ENCODE results near the gene SON.
"Not testable (repeated sequence)": the region's sequence is repeated elsewhere in the genome, so short reads cannot be mapped to it uniquely, and the experiment has no call there.

Gene SON

DNA sequence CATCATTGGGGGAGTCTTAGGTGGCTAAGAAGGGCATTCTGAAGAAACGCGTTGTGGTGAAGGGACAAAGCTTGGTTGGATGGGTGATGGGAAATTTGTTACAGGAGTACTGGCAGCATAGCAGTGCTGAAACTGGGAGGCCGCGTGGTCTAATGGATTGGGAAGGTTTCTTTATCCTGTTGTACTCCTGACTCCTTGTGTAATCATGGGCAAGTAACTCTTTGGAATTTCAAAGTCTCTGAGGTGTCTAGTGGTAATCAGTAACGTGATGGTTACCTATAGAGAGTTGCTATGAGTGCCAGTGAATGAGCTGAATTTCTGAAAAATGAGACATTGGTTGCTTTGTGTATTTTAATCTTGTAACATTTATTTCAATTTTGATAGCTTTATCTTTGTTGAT, 27.2 kb downstream of the SON start:
- DNase-seq = no peak

DNA sequence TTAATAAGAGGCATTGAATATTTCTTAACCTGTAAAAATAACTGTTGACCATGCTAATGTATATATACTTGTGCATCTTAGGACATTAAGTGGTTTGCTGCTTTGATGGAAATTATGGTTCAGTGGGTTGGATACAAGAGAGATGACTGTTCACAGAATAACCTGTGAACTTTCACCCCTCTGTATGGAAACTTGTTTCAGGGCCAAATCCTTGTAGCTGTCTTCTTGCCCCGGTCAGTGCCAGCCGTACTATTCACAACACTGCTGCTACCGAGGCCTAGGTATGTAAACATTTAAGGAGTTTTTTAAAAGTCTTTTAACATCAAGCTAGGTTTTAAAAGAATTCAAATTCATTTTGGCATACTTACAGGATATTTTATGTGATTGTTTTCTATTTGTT, 29.5 kb downstream of the SON start:
- DNase-seq = no peak

DNA sequence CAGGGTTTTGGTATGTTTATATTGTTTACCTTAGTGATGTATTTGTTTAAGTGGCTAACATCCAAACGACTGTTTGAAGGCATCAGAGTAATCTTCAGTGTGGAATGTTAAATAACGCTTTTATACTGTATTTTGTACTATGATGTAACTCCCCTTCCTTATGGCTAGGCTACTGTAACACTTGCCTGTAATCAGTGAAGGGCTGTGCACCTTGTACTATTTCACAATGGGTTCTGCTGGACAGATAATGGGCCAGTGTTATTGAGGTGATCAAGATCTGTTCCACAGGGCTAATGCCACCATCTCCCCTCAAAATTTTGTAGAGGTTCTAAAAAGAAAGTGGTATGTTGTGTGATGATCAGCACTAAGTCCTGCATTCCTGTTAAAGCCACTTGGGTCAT, 33.9 kb downstream of the SON start:
- not testable (repeated sequence) for DNase-seq

DNA sequence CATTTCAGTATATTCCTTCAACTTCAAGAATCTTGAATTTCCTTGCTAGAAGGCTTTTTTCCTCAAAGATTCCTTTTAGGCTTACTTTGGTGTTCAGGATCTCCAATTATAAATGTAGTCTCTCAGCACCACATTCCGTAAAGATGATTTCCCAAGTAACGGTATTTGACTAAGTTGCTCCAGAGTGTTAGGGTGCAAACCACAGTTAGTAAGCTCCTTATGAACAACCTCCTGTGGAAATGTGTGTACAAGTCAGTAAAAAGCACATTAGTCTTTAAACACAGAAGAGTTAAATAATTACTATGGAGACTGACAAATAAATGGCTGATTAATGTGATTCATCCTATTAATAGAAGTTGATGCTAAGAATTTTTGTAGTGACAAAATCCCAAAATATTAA, 35.4 kb downstream of the SON start:
- no peak for DNase-seq

DNA sequence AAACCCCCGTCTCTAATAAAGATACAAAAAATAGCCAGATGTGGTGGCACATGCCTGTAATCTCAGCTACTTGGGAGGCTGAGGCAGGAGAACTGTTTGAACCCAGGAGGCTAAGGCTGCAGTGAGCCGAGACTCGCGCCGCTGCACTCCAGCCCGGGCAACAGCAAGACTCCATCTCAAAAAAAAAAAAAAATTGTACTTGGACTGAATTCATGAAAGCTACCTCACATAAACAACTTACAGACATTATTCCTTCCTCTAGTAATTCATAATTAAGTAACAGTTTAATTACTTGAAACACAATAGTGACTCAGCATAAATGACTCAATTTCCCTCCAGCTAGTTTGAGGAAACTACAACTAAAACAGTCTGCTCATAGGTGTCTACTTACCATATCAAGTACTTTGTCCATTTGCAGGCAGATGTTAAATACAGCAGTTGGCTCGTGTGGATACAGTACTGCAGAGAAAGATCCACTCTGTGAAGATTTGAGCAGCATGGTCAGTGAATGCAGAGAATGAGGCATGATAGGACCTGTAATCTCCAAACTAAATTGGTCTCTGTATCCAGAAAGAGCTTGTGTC, 36.2 kb downstream of the SON start:
- DNase-seq = no peak

DNA sequence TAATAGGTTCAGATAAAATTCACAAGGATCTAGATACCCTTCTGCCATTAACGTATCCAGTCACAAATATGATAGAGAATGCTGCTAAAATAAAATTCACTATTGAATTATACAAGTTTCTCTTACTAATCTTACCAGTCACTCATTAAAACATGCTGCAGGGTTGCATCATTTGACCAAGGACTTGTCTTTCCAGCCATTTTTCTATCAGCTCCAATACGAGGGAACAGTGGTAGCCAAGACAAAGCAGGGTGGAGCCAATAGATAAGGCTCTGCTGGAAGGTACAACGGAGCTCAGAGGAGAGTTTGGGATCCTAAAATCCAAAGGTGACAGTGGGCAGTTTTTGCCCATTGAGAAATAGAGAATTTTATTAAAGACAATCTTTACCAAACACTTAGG, 41.6 kb downstream of the SON start:
- DNase-seq = no peak

DNA sequence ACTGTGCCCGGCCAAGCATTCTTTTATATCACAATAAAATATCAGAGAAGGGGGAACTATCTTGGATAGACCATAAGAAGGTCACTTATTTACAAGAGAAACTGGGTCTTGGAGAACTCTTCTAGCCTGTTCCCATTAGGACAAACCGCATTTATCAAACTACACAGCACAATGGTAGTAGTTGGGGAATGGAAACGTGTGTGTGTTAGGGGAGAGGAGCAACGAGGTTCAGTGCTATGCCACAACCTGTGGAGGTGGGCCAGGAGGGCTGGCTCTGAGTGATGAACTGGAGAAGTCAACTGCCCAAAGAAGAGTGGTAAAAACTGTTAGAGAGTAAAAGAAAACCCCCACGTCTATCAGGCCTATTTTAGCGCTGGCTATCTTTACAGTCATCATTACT, 44.1 kb downstream of the SON start:
- no peak for DNase-seq

DNA sequence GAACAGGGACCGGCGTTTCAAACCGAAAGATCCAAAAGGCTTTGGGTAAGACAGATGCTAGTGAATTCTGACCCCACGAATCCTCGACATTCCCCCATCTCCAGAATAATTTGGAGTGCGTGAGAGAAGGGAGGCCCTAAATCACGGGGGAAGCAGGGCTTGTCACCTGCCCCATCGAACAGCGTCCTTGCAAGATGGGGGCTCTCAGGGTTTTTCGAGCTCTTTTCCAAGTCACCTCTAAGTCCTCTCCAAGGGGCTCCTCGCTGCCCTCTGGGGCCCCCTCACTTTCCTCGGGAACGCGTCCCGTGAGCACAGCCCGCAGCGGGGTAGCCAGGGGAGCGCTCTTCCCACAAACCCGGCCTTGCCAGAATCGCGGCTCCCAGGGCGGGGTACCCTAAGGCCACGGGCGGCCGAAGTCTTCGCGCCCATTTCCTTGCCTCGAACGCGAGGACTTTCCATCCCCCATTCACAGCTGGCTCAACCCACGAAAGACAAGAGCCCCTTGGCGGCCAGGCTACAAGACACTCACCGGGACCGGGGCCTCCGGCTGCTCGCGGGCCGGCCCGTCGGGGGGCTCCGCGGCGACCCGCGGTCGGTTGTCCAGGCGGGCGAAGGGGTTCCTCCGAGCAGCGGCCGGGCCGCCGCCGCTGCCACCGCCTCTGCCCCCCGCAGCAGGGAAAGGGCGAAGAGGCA, 45.1 kb downstream of the SON start:
- no peak for DNase-seq

DNA sequence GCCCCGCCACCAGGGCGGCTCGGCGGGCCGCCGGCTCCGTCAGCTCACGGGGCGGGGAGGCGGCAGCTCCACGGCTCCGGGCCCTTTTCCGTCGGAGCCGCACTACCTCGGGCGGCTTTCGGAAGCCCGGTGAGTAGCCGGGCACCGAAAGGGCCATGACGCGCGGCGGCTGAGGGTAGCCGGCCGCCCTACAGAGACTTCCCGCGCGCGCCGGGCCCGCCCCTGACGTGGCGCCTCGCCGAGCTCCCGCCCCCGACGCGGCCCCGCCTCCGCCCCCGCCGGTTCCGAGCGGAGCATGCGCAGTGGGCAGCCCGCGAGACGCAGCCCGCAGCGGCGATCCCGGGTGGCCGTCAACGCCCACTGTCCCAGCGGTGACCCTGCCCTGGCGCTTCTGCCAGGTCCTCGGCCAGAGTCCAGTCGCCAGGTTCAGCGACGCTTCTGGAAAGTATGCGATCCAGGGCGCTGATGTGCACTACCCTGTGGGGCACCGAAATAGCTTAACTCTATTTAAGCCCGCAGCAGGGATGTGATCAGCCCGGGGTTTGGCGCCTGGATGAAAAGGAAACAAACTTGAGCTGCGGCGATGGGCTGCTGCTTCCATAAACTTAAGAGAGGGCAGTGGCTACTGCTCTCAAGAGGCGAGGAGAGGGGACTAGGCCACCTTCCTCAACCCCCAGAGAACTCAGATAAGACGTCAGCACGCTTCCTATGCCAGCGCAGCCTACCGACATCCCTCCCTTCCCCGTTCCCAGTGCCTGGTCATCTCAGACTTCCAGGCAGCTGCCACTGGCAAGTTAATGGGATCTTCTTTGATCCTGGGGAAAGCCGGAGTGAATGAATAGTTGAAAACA, 45.9 kb downstream of the SON start, which contains the start of gene DONSON:
Gene DONSON (minus strand): TSS at position 200 of the 851 bp plus-strand sequence. CDS start 43 bp downstream, at position 157.
- DNase-seq = peak; percentile 94

DNA sequence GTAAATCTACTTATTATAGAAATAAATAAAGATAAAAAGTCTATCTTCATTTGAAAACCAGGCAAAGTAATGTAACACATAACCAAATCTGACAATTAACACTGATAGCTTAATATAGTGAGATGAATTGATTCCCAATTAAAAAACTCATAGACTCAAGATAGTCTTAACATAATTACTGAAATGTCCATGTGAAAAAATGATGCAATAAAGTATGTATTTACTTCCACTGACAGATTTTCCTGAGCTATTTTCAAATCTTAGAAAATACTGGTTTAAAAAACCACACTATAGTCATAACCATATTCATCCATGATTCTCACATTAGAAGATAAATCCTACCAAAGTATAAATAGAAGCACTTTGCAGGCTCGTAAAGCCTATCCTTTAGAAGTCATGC, 55.2 kb downstream of the SON start:
- DNase-seq = no peak

DNA sequence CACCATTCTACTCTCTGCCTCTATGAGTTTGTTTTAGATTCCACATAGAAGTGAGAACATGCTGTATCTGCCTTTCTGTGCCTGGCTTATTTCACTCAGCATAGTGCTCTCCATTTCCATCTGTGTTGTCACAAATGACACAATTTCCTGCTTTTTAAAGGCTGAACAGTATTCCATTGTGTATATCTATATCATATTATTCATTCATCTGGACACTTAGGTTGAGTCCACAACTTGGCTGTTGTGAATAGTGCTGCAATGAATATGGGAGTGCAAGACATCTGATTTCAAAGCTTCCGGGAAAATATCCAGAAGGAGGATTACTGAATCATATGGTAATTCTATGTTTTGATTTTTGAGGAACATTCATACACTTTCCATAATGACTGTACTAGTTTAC, 65.7 kb downstream of the SON start:
- DNase-seq = no peak

DNA sequence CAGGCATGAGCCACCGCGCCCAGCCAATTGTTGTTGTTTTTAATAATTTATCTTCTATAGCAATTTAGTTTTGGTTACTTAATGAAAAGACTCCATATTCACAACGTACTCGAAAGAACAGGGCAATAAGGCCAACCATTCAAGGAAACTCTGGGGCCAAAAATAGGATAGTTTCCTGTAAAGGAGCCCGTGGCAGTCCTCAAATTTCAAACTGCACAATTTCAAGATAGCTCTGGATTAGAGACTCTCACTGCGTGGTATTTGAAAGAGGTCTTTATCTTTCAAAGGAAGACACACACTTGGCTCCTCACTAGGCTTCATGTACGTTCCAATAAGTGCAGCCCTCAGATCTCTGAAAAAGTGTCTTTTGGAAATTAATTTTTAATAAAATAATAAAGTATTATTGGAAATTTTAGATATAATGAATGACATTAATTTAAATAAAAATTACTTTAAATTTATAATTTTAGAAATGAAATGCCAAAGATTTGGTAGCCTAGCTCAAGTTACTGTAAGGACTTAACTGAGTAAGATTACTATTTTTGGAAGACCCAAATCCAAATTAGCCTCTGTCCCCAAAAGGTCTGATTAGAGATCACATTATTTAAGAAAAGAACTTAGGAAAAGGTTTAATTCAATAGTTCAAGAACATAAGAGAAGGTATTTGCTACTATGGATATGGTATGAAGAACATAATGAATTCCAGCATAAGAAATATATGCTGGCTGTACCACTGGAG, 68.3 kb downstream of the SON start:
- DNase-seq = no peak

DNA sequence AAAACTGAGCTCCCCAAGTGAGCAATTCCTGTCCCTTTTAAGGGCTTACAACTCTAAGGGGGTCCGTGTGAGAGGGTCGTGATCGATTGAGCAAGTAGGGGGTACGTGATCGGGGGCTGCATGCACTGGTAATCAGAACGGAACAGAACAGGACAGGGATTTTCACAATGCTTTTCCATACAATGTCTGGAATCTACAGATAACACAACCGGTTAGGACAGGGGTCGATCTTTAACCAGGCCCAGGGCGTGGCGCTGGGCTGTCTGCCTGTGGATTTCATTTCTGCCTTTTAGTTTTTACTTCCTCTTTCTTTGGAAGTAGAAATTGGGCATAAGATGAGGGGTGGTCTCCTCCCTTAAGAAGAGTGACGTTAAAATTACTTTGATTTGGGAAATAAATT, 74.7 kb downstream of the SON start:
- DNase-seq = not testable (repeated sequence)

DNA sequence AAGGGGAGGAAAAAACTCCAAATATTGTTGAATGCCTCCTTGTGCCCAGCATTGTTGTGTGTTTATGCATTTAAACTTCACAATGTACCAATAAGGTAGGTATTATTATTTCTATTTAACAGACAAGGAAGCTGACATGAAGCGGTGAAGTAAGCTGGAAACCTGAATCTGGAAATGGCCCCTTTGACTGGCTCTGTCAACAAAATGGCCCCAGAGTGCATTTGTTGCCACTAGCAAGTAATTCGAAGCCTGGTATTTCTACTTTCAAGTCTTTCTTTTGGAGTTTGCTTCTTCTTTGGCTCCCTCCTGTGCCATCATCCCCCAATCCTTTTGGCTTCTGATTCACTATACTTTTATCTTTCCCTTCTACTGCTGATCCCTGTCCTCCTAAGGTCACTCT, 75.6 kb downstream of the SON start:
- no peak for DNase-seq

DNA sequence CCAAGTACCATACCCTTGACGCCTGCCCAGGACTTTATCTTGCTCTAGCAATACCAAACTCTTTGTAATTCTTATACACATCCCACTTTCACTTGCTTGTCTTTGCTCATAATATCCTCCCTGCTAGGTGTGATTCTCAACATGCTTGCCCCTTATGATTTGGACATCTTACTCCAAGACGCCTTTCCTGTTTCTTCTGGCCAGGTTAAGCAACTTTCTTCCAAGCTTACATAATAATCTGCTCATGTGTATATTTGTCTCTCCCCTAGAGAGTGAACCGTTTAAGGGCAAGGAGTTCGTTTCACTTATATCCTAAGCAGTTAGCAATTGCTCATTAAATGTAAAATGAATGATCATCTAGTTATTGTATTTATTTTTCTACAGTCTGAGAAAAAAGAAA, 76.9 kb downstream of the SON start:
- no peak for DNase-seq

DNA sequence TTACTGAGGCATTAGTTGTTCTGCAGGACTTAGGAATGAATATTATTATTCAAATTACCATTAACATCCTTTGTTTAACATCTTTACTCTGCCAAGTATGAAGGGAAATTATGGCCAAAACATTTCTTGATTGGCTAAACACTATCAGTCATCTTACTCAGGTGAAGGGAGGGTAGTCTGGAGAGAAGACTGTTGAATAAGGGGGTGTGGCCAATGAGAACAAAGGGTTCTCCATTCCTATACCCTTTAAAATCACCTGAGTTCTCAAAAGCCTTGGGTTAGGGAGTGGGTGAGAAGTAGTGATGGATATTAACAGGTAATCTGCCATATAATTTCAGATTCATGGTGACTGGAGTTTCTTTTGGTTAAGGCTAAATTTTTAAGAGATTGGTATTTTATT, 79.4 kb downstream of the SON start:
- no peak for DNase-seq

DNA sequence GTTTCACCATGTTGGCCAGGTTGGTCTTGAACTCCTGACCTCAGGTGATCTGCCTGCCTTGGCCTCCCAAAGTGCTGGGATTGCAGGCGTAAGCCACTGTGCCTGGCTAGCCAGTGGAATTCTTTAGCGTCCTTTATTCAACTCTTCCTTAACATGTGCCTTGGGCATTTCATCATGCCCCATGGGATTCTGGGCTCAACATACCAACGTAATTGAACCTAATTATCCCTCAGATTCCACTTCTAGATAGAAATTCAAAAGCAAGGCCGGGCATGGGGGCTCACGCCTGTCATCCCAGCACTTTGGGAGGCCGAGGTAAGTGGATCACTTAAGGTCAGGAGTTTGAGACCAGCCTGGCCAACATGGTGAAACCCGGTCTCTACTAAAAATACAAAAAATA, 83.3 kb downstream of the SON start:
- DNase-seq = not testable (repeated sequence)

Data from right kidney (tissue), 1 donor.